GM19238 (cell line): ENCODE measurements around the gene CNR2.
"Not testable (repeated sequence)": the region's sequence is repeated elsewhere in the genome, so short reads cannot be mapped to it uniquely, and the experiment has no call there.

Experiments
- DNase-seq: peaks from one replicate; pipeline ENCODE4 v3.0.0; 2011; ENCODE audit warnings: low spot score; ENCODE audit not compliant: insufficient read length

The CNR2 gene

DNA sequence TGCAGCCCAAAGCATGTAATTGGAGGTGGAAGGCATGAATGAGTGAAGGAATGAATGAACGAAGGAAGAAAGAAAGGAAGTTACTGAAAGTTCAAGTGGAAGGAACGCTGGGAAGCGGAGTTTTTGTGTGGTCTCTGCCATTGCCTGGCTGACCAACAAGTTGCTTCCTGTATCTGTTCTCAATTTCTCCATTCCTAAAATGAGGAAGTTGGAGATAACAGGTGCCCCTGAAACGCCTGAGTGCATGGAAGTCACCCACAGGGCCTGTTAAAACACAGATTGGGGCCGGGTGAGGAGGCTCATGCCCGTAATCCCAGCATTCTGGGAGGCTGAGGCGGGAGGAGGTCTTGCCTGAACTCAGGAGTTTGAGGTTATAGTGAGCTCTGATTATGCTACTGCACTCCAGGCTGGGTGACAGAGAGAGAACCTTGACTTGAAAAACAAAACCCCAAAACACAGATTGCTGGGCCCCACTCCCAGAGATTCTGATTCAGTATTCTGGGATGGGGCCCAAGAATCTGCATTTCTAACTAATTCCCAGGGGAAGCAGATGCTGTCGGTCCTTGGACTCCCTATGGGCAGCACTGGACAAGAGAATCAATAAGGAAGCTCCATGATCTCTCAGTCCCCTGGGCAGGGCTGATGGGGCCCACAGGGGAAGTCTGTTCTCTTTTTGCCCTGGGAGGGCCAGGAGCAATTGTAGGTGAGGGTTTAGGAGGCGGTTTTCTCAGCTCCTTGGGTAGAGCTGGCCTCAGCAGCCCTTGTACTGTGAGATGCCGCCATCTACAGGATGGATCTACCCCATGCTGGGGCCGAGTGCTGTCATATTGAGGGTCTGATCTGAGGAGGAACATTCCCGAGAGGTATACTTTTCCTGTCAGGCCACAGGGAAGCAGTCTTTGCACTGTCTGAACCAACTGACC is 3.3 kb upstream of the CNR2 start:
- peak; percentile 70 for DNase-seq

DNA sequence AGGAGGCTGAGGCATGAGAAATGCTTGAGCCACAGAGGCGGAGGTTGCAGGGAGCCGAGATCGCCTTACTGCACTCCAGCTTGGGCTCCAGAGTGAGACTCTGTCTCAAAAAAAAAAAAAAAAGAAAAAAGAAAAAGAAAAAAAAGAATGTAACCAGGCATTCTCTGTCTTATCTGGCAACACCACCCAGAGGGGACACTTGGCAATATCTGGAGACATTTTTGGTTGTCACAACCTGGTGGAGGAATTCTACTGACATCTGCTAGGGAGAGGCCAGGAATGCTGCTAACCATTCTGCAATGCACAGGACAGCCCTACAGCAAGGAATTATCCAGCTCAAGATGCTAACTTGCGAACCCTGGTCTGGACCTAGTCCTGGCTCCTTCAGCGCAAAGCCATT is 2.3 kb upstream of the CNR2 start:
- DNase-seq: no peak

DNA sequence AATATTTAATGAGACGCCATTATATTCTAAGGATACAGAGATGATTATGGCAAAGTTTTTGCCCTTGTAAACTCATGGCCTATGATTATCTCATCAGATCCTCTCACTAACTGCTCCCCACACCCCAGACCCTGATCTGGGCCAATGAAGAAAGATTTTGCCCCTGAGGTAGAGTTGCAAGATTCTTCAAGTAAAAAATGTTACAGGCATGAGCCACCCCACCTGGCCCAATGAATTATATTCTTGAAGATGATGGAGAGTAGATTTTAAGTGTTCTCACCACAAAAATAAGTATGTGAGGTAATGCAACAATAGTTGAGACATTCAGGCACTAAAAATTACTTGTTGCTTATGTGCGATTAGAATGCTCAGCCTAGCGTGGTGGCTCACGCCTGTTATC is 1.8 kb upstream of the CNR2 start:
- no peak for DNase-seq

DNA sequence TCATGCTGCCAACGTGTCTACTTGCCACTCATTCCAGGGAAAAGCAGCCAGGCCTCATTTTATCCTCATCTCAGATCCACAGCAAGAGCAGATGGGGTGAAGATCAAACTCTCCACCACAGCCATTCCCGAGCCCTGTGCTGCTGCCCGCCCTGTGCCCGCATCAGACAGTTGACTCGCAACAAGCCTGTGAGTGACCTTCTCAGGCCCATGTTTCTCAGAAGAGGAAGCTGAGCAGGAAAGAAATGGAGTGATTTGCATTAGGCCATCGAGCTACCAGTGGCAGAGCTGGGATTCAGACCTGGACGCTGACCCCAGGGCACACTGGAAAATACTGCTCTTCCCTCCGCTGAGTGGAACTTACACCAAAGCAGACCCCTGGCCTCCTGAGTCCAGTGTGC is 1.2 kb downstream of the CNR2 start:
- DNase-seq: no peak

DNA sequence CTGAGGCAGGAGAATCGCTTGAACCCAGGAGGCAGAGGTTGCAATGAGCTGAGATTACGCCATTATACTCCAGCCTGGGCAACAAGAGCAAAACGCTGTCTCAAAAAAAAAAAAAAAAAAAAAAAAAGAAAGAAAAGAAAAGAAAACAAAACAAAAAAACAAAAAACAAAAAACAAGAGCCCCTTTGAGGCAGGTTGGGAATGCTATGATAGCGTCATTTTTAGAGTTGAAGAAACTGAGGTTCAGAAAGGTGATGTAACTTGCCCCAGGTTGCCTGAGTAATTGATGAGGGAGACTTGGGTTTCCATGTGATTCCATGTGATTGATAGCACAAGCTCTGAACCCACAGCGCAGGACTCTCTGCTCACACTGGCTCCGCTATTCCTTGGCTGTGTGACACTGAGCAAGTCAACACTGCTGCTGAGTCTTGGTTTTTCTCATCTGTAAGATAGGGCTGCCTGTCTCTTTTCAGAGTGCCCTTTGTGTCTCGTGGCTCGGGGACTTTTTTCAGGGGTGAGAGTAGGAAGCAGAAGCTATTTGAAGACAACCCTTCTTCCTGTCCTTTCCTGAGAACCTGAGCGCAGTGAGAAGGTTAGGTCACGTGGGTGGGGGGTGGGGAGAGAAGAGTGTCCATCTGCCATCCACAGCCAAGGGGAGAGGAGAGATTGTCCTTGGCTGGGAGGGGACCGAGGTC is 2.5 kb downstream of the CNR2 start:
- DNase-seq: no peak

DNA sequence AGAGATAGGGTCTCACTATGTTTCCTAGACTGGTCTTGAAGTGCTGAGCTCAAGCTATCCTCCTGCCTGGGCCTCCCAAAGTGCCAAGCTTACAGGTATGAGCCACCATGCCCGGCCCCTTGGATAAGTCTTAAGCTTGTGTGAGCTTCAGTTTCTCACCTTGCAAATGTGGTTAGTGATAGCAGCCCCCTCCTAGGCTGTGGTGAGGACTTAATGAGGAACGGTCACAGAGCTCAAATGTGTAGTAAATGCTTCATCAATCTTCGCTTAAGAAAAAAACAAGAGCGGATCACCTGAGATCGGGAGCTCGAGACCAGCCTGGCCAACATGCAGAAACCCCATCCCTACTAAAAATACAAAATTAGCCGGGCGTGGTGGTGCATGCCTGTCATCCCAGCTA is 3.0 kb downstream of the CNR2 start:
- DNase-seq: no peak

DNA sequence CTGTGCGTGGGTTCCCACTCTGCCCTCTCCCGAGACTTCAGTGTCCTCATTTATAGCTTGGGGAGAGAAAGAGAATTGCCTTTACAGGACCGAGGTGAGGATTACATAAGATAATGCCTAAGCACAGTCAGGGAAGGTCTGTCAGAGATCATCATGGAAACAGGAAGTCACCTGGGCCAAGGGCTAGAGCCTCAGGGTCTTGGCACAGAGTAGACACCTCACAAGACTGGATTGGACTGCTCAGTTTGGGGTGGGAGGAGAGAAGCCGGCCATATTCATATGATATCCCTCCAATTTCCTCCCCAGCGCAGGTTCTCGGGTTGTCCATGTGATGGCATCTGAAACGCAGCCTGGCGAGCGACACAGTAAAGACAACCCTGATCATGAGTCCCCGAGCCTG is 3.8 kb downstream of the CNR2 start:
- no peak for DNase-seq

DNA sequence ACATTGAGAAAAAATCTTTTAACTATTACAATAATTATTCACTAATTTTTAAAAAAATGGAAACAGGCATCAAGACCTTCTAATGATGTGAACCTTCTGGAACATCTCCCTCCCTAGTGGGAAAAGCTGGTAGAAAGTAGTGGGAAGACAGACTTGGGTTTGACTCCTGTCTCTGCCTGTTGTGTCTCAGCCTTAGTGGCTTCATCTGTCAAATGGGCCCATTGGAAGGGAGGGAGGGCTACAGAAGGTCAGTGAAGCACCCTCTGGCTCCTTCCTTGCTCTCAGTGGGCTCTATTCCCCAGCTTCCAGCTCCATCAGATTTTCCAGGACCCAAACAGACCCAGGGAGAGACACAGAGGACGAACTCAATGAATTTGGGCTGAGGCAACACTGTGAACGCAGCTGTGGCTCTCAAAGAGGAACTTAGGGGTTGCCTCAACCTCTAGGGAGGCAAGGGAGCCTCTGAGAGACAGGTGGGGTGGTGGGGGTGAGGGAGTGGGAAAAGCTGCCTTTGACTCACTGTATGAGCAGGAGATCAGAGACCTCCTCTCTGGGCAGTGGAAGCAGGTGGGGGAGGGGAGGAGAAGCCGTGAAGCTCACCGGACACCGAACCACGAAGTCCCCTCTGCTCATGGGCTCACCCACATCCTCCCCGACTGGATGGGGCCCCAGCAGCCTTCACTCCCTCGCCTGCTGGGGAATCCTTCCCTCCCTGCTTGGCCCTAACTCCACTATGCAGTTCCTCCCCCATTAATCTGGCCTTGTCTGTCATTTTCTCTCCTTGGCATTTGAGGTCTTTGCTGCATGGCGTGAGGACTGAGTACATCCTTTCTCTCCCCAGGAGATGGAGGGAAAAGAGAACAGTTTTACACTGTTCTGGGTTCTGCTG is 4.5 kb downstream of the CNR2 start:
- DNase-seq: no peak

DNA sequence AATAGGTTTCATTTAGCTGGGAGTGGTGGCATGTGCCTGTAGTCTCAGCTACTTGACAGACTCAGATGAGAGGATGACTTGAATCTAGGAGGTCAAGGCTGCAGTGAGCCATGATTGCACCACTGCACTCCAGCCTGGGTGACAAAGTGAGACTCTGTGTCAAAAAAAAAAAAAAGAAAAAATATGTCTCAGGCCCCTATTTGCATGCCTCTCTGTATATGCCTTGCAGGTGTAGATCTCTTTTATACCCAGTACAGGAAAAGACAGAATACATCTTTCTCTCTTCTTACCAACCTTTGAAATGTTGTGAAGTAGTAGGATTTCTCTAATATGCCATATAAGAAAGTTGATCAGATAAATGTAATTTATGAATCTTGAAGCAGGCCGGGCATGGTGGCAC is 6.4 kb downstream of the CNR2 start:
- DNase-seq: no peak

DNA sequence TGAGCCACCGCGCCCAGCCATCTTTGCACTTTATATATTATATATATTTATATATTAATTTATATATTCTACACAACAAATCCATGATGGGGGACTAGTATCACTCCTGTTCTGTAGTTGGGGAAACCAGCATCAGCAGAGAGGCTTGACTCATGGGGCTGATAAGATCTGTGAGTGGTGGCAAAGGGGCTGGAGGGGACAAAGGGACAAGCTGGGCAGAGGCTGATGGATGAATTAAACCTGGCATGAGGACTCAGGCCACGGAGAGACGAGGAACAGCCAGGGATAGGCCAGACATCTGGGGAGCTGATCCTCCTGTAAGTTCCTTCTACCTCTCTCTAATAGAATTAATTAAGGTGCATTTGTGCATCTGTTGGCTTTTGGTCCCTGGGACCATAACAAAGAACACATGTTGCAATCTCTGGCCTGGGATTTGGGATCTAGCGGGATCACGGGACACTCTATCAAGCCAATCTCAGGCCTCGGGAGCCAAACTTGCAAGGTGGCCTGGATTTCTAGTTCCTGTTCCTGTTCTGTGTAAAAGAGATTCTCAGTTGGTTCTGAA is 7.6 kb downstream of the CNR2 start:
- DNase-seq: no peak

DNA sequence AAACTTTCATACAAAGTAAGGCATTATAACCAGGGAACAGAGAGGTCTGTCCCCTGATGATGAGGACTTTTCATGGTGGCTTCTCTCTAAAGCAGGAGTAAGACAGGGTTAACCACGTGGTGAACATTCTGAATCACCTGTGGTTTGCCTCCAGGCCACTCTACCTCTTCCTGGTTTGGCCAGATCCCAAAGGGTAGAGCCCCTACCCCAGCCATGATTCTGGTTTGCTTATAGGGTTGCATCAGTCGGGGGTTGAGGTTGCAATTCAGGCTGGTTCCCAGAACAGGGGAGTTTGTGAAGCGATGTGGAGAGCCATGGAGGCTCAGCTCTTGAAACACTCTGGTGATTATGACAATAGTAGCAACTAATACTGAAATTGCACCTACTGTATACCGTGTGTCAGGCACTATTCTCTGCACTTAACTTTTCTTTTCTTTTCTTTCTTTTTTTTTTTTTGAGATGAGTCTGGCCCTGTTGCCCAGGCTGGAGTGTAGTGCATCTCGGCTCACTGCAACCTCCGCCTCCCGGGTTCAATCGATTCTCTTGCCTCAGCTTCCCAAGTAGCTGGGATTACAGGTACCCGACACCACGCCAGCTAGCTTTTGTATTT is 8.3 kb downstream of the CNR2 start:
- DNase-seq: peak; percentile 43

DNA sequence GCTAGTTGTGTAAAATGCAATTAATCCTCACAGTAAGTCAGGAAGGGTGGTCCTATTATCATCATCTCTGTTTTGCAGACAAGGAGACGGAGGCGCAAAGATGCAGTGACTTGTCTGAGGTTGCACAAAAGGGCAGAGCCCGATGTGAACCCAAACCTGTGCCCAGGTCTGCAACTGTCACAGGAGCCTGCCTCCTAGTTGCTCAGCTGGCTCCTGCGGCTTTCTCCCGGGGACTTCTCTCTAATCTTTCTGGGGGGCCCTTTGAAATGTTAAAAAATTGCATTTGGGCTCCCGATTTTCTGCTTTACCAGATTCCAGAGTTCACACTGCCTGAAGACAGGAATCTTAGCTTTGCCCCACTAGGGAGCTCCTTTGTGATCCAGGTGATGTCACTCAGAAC is 9.4 kb downstream of the CNR2 start:
- no peak for DNase-seq

DNA sequence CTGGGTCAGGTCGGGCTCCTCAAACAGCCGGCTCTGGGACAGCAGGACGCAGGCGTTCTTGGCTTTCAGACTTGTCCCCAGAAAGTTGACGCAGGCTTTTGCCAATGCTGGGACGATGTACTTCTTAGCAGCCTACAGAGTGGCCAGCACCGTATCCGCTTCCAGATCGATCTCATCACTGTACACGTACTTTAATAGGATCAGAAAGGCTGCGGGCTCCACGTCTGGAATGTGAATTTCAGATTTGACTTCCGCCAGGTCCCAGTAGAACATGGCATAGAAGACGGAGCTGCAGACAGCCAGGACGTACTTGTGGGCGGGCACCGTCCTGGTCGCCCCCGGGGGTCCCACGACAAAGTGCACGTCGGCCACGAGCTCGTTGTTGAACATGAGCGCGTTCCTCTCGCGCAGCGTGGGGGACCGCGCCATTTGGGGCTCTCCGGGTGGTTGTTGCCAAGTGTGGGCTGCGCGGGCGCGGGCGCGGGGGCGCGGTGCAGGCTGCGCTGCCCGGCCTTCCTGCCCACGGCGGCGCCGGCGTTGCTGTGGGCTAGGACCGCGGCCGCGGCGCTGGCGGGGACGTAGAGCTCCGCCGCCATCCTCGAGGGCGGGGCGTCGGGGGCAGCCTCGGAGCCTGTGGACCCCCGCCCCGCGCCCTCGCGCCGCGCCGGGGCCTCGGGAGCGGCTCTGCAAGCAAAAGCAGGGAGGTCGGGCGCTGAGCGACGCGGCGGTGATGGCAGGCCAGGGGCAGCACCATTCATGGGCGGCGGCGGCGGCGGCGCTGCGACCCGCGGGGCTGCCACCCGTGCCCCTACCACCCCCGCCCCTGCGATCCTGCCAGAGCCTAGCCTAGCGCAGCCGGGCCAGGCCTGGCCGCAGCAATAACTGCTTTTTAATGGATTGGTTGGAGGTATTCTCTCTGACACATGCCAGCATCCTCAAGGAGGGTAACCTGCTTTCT is 10.6 kb downstream of the CNR2 start:
- no peak for DNase-seq

DNA sequence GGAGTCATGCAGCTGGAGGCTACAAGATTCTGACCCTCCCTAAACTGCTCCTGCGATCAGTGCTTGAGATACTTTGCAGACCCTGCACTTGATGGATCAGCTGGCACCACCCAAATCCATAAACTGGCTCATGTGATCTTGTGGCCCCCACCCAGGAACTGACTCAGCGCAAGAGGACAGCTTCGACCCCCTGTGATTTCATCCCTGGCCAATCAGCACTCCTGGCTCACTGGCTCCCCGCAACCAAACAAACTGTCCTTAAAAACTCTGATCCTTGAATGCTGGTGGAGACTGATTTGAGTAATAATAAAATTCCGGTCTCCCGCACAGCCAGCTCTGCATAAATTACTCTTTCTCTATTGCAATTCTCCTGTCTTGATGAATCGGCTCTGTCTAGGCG is 13.1 kb downstream of the CNR2 start:
- DNase-seq: not testable (repeated sequence)

DNA sequence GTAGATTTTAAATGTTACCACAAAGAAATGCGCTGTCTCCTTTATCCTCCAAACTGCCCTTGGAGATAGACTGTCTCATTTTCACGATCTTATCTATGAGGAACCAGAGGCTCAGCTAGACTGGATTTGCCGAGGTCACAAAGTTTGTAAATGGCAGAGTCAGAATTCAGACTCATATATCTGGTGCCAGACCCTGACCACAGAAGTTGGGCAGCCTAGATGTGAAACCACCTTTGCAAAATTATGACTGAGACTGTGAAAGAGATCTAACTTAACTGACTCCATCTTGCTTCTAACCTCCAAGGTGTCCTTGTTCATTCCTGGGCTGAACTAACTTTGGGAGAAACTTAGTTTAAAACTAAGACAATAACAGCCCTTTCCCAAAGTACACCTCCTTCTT is 14.1 kb downstream of the CNR2 start:
- DNase-seq: no peak

DNA sequence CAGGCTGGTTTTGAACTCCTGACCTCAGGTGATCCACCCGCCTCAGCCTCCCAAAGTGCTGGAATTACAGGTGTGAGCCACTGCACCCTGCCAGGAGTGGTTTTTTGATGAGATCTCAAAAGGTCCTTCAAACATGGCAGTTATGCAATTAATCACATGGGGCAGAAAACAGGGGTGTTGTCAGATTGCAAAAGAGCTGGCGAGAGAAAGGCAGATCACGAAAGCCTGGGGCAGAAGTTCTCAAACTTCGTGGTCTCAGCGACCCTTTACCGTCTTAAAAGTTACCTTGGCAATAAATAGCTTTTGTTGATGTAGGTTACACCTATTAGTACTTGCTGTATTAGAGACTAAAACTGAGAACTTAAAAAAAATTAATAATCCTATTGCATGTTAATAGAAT is 16.1 kb downstream of the CNR2 start:
- DNase-seq: no peak

DNA sequence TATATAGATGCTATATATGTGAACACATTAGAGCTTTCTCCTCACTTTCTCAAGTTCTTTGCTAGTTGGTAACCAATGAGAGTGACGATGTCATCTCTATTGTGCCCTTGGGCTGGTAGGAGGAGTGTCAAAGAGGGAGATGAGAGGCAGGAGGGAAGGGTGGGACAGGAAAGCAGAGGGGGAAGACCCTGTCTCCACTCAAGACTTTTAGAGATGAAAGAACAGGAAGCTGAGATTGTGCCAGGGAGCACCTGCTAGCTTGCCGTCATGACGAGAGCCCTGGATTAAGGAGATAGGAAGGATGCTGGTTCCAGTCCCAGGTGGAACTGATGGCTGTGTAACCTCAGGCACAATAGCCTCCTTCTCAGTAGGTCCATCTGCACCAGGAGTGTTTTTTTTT is 16.7 kb downstream of the CNR2 start:
- DNase-seq: no peak

DNA sequence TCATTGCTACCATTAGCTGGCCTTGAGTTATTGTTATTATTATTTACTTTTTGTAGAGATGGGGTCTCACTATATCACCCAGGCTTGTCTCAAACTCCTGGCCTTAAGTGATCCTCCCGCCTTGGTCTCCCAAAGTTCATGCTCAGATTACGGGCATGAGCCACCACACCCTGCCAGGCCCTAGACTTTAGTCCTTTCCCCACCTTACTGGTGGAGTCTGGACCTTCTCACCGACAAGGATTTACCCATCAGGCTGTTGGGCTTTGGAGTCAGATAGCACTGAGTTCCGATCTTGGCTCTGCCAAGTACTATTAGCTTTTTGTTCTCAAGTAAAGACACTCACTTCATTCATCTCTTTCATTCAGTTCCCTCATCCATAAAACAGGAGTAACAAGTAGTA is 17.2 kb downstream of the CNR2 start:
- no peak for DNase-seq

DNA sequence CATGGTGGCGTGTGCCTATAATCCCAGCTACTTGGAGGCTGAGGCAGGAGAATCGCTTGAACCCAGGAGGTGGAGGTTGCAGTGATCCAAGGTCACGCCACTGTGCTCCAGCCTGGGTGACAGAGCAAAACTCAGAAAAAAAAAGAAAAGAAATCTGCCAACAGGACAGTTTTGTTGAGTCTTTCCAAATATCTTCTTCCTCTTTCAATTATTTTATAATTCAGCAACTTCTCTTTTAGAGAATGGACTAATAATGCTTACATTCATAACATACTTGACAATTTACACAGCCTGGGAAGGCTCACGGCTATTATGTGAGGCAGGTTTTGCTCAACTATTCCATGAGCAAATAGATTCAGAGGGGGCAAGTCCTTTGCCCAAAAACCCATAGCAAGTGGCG is 18.1 kb downstream of the CNR2 start:
- DNase-seq: no peak

DNA sequence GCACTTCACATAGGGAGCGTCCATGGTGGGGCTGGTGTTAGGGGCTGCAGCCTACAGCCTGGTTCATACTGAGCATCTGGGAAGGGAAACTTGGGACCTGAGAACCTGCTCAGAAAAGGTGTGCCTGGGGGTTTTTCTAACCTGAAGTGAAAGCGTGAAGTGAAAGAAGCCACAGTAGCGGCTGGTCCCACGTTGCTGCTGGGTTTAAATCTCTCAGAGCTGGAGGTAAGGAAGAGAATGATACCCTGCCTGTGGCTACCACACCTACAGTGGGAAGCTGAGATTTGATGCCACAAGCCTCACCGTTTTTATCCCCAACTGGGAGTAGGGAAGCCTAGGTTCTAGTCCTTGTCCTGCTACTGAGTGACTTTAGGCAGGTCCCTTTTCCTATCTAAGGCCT is 24.1 kb downstream of the CNR2 start:
- DNase-seq: no peak
